SK-N-SH treated with all-trans-retinoic acid at 6 μM for 48 hours (cell line): Measurements from ENCODE around the gene SHF.

Experiments
- ARNTL ChIP-seq: fragments of 450-650 bp; formaldehyde crosslinking; IDR thresholded peaks from 2 replicates; pipeline ENCODE4 v1.5.0; 2020; ENCODE audit warnings: low read depth, mild to moderate bottlenecking, moderate library complexity, borderline replicate concordance
- BACH2 ChIP-seq: fragments of 250-450 bp; sonication (Bioruptor Pico); IDR thresholded peaks from 2 replicates; pipeline ENCODE4 v1.9.0; 2021; ENCODE audit warnings: mild to moderate bottlenecking, borderline replicate concordance
- CSDC2 ChIP-seq: fragments of 250-450 bp; sonication (Bioruptor Pico); IDR thresholded peaks from 2 replicates; pipeline ENCODE4 v1.5.0; 2020; ENCODE audit warnings: mild to moderate bottlenecking, moderate library complexity
- ESRRG ChIP-seq: fragments of 250-450 bp; sonication (Bioruptor Pico); IDR thresholded peaks from 2 replicates; pipeline ENCODE4 v1.6.1; 2021; ENCODE audit warnings: mild to moderate bottlenecking
- GLIS3 ChIP-seq: fragments of 250-450 bp; sonication (Bioruptor Pico); IDR thresholded peaks from 2 replicates; pipeline ENCODE4 v1.5.0; 2020; ENCODE audit warnings: mild to moderate bottlenecking, moderate library complexity
- SNAI2 ChIP-seq: fragments of 250-450 bp; sonication (Bioruptor Pico); IDR thresholded peaks from 2 replicates; pipeline ENCODE4 v1.5.0; 2020; ENCODE audit warnings: mild to moderate bottlenecking, moderate library complexity
- TOX ChIP-seq: fragments of 250-450 bp; sonication (Bioruptor Pico); IDR thresholded peaks from 2 replicates; pipeline ENCODE4 v1.8.0; 2021; ENCODE audit warnings: mild to moderate bottlenecking, moderate library complexity, borderline replicate concordance
- ZNF70 ChIP-seq: fragments of 450-650 bp; formaldehyde crosslinking; IDR thresholded peaks from 2 replicates; pipeline ENCODE4 v1.5.0; 2020; ENCODE audit warnings: mild to moderate bottlenecking, moderate library complexity
- ZNF8 ChIP-seq: fragments of 450-650 bp; formaldehyde crosslinking; IDR thresholded peaks from 2 replicates; pipeline ENCODE4 v1.5.0; 2020; ENCODE audit warnings: mild to moderate bottlenecking, moderate library complexity
- TF ChIP-seq, protein P1 (sequence below): fragments of 250-450 bp; sonication (Bioruptor Pico); IDR thresholded peaks from 2 replicates; pipeline ENCODE4 v1.8.0; 2020; ENCODE audit warnings: mild to moderate bottlenecking, moderate library complexity, borderline replicate concordance
- TF ChIP-seq, protein P2 (sequence below): fragments of 250-450 bp; sonication (Bioruptor Pico); IDR thresholded peaks from 2 replicates; pipeline ENCODE4 v1.5.1; 2020; ENCODE audit warnings: low read depth, mild to moderate bottlenecking, moderate library complexity

DNA sequence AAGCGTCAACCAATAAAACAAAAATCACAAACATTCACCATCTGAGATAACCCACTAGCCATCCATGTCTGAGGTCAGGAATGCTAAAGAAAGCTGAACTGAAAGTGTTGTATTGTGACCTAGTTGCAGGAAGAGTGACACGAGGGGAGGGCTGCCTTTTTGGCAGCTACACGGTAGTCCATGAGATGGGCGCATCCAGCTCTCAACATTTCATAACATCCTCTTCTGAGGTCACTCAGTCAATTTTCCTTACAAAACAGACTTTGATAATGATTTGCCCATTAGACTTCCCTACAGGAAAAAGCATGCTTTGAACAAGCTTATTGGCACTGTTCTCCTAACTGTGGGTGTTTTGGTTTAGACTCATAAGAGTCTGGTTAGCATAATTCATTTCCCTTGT is 15.4 kb upstream of the SHF start:
- TF ChIP-seq, protein P1, sequence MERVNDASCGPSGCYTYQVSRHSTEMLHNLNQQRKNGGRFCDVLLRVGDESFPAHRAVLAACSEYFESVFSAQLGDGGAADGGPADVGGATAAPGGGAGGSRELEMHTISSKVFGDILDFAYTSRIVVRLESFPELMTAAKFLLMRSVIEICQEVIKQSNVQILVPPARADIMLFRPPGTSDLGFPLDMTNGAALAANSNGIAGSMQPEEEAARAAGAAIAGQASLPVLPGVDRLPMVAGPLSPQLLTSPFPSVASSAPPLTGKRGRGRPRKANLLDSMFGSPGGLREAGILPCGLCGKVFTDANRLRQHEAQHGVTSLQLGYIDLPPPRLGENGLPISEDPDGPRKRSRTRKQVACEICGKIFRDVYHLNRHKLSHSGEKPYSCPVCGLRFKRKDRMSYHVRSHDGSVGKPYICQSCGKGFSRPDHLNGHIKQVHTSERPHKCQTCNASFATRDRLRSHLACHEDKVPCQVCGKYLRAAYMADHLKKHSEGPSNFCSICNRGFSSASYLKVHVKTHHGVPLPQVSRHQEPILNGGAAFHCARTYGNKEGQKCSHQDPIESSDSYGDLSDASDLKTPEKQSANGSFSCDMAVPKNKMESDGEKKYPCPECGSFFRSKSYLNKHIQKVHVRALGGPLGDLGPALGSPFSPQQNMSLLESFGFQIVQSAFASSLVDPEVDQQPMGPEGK (CRISPR knock-in tag): no peak
- TF ChIP-seq ZNF8 (CRISPR knock-in tag): no peak
- no peak for TF ChIP-seq GLIS3
- TF ChIP-seq ARNTL (CRISPR knock-in tag): no peak
- TF ChIP-seq TOX (CRISPR knock-in tag): no peak
- TF ChIP-seq ESRRG (CRISPR knock-in tag): no peak
- no peak for TF ChIP-seq CSDC2 (CRISPR knock-in tag)
- no peak for TF ChIP-seq ZNF70 (CRISPR knock-in tag)
- TF ChIP-seq, protein P2, sequence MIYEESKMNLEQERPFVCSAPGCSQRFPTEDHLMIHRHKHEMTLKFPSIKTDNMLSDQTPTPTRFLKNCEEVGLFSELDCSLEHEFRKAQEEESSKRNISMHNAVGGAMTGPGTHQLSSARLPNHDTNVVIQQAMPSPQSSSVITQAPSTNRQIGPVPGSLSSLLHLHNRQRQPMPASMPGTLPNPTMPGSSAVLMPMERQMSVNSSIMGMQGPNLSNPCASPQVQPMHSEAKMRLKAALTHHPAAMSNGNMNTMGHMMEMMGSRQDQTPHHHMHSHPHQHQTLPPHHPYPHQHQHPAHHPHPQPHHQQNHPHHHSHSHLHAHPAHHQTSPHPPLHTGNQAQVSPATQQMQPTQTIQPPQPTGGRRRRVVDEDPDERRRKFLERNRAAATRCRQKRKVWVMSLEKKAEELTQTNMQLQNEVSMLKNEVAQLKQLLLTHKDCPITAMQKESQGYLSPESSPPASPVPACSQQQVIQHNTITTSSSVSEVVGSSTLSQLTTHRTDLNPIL (CRISPR knock-in tag): no peak
- no peak for TF ChIP-seq BACH2
- TF ChIP-seq SNAI2 (CRISPR knock-in tag): no peak
